HCT116 (cell line): ENCODE measurements around the gene MMP24.

Experiments used
- EGR1 ChIP-seq: IDR thresholded peaks from 2 replicates; pipeline ENCODE4 v1.6.1; 2012; ENCODE audit warnings: low read depth
- EZH2 ChIP-seq: fragments of 200-600 bp; sonication (generic); IDR thresholded peaks from 2 replicates; pipeline ENCODE4 v1.6.1; 2017; ENCODE audit warnings: antibody characterized with exemption, mixed run types
- EZH2phosphoT487 ChIP-seq: fragments of 200-600 bp; IDR thresholded peaks from 2 replicates; pipeline ENCODE4 v1.6.1; 2018; ENCODE audit warnings: antibody characterized with exemption, borderline replicate concordance
- SP1 ChIP-seq: IDR thresholded peaks from 2 replicates; pipeline ENCODE4 v1.6.1; 2012; ENCODE audit warnings: low read depth
- TF ChIP-seq, protein P1 (sequence below), 3 experiments: fragments of 200-600 bp in 1 of 3; sonication (generic) in 1 of 3; IDR thresholded peaks in 2 of 3; conservative IDR thresholded peaks in 1 of 3; 2 replicates each; pipeline ENCODE4 v1.5.1; 2012 to 2017; ENCODE audit warnings: low read depth in 2 of 3, low read length in 2 of 3, antibody characterized with exemption in 1 of 3, borderline replicate concordance in 1 of 3, control low read depth in 1 of 3, mild to moderate bottlenecking in 1 of 3, mixed read lengths in 1 of 3, mixed run types in 1 of 3, moderate library complexity in 1 of 3; ENCODE audit not compliant: insufficient read depth in 1 of 3

DNA sequence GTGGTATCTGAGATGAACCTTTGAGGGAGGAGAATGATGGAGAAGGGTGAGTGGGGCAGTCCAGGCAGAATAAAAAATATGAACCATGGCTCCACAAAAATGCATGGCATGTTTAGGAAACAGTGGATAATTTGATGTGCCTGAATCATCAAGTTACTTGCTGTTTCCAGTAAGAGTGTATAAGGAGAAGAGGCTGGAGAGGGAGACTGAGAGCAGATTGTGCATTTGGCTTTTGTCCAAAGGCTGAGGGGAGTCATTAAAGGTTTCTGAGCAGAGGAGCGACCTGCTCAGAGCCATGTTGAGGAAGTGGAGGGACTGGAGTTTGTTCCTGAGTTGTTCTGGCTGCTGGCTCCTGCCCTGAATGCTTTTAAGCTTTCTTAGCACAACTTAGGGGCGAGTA is 6.1 kb downstream of the MMP24 start:
- TF ChIP-seq EGR1 (no peak), EZH2phosphoT487 (no peak), EZH2 (no peak), SP1 (no peak)
- TF ChIP-seq, protein P1, sequence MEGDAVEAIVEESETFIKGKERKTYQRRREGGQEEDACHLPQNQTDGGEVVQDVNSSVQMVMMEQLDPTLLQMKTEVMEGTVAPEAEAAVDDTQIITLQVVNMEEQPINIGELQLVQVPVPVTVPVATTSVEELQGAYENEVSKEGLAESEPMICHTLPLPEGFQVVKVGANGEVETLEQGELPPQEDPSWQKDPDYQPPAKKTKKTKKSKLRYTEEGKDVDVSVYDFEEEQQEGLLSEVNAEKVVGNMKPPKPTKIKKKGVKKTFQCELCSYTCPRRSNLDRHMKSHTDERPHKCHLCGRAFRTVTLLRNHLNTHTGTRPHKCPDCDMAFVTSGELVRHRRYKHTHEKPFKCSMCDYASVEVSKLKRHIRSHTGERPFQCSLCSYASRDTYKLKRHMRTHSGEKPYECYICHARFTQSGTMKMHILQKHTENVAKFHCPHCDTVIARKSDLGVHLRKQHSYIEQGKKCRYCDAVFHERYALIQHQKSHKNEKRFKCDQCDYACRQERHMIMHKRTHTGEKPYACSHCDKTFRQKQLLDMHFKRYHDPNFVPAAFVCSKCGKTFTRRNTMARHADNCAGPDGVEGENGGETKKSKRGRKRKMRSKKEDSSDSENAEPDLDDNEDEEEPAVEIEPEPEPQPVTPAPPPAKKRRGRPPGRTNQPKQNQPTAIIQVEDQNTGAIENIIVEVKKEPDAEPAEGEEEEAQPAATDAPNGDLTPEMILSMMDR (IDR thresholded peaks at IDR 0.05 in 2 of 3, conservative IDR thresholded peaks at IDR 0.05 in 1 of 3; ENCODE audit: borderline replicate concordance in 1 of 3, insufficient read depth in 1 of 3, low read depth in 2 of 3, low read length in 2 of 3), result no peak
